Right lobe of liver (tissue), 4 donors: Measurements from ENCODE around the gene UCHL3.

Experiments
- POLR2A ChIP-seq: fragments of 450-650 bp; IDR thresholded peaks from one replicate; pipeline ENCODE4 v1.6.1; 2017; ENCODE audit warnings: antibody characterized with exemption, mild to moderate bottlenecking
- TF ChIP-seq, protein P1 (sequence below), 4 donors: fragments of 200-600 bp in 3 of 4; fragments of 450-650 bp in 1 of 4; IDR thresholded peaks; one replicate each; pipeline versions ENCODE4 v1.5.1 to v1.8.0; 2016 to 2022; ENCODE audit warnings: antibody characterized with exemption in 4 of 4, mild to moderate bottlenecking in 2 of 4
- donor health status: DM: no; HTN: no; CAD: no.
- donor health status: DM: no; HTN: no; CAD: no.
- donor health status: DM: no; HTN: yes; CAD: no.

DNA sequence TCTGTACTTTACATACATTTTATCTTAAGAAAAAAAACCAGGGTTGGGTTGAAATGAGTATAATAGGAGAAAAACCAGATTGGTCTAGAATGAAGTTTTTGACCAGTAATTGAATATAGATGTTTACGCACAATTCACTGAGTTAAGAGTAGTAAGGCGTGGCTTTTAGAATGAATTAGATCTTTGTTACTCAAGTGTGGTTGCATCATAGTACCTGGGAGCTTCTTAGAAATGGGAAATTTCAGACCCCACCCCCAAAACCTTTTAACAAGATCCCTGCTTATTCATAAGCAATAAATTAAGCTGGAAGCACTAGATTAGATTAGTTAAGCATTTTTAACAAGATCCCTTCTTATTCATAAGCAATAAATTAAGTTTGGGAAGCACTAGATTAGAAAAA is 57.9 kb downstream of the UCHL3 start:
- no peak for TF ChIP-seq POLR2A
- TF ChIP-seq, protein P1, sequence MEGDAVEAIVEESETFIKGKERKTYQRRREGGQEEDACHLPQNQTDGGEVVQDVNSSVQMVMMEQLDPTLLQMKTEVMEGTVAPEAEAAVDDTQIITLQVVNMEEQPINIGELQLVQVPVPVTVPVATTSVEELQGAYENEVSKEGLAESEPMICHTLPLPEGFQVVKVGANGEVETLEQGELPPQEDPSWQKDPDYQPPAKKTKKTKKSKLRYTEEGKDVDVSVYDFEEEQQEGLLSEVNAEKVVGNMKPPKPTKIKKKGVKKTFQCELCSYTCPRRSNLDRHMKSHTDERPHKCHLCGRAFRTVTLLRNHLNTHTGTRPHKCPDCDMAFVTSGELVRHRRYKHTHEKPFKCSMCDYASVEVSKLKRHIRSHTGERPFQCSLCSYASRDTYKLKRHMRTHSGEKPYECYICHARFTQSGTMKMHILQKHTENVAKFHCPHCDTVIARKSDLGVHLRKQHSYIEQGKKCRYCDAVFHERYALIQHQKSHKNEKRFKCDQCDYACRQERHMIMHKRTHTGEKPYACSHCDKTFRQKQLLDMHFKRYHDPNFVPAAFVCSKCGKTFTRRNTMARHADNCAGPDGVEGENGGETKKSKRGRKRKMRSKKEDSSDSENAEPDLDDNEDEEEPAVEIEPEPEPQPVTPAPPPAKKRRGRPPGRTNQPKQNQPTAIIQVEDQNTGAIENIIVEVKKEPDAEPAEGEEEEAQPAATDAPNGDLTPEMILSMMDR (IDR thresholded peaks at IDR 0.05): no peak
